Astrocyte of the cerebellum (primary cell): ENCODE data around the gene GET3.

Experiments
- DNase-seq: peaks from one replicate; pipeline ENCODE4 v3.0.0-alpha.2; 2011; ENCODE audit warnings: low read depth
- H3K4me3 ChIP-seq: 2 replicates; pipeline ENCODE4 v1.5.1; 2011; ENCODE audit warnings: mild to moderate bottlenecking, low read depth, low read length, moderate library complexity
- CTCF ChIP-seq: IDR thresholded peaks from 2 replicates; pipeline ENCODE4 v1.5.1; 2012; ENCODE audit warnings: low read length, low read depth, moderate library complexity, mild to moderate bottlenecking; ENCODE audit errors: missing control alignments
- in situ Hi-C: cut with HindIII; loops from 2 replicates; pipeline ENCODE4 v1.10.0; 2017; ENCODE audit warnings: low sequenced_read_pairs

Gene GET3

GRCh38 chr19:12715929-12716328 is 21.4 kb upstream of the GET3 start:
- no peak overlapping the region for H3K4me3 ChIP-seq
- no peak for TF ChIP-seq CTCF
- in situ Hi-C loops: no loop called here
- no peak for DNase-seq

GRCh38 chr19:12720296-12720695 is 17.0 kb upstream of the GET3 start:
- in situ Hi-C loops: no loop called here
- no peak for DNase-seq
- TF ChIP-seq CTCF: no peak
- H3K4me3 ChIP-seq: peak overlapping the region; percentile 82

GRCh38 chr19:12720851-12721655 is 16.2 kb upstream of the GET3 start:
- in situ Hi-C loops: no loop called here
- DNase-seq: no peak
- TF ChIP-seq CTCF: no peak
- H3K4me3 ChIP-seq: peak overlapping the region; percentile 82

DNA sequence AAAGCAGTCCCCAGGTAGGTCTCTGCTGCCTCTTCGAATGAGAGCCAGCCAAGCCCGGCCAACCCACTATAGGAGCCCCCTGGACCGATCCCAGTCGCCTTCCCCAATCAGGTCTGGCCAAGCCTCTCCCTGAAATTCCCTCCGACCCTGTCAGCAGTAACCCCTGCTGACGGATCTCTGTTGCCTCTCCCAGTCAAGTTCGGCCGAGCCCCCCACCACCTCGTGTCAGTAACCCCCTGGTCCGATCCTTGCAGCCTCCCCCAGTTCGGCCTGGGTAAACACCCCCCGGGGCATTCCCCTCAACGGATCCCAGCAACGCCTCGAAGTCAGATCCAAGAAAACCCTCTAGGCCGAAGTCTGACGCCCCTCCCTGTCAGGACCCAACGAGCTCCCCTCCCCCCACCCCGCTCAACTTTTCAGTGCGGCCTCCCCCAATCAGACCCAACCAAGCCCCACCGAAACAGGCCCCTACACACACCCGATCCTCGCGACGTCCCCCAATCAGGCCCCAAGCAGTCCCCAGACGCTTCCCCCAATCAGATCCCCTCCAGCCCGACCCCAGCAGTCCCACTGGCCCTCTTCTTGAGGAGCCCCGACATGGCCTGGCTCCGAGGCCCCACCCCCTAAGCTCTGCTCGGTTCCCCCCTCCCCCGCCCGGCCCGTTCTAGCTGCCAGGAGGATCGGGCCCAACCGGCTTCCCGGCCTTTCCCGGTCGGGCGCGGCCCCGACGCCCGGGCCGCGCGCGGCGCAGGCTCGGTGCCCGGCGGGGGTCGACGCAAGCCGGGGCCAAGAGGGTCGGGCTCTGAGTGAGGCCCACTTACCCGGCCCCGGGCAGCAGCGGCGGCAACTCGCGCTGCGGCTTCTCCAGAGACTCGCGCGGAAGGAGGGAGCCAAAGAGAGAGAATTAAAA is 15.4 kb upstream of the GET3 start:
- no peak for DNase-seq
- TF ChIP-seq CTCF: no peak
- peak overlapping the region; percentile 82 for H3K4me3 ChIP-seq
- in situ Hi-C loops: no loop called here

DNA sequence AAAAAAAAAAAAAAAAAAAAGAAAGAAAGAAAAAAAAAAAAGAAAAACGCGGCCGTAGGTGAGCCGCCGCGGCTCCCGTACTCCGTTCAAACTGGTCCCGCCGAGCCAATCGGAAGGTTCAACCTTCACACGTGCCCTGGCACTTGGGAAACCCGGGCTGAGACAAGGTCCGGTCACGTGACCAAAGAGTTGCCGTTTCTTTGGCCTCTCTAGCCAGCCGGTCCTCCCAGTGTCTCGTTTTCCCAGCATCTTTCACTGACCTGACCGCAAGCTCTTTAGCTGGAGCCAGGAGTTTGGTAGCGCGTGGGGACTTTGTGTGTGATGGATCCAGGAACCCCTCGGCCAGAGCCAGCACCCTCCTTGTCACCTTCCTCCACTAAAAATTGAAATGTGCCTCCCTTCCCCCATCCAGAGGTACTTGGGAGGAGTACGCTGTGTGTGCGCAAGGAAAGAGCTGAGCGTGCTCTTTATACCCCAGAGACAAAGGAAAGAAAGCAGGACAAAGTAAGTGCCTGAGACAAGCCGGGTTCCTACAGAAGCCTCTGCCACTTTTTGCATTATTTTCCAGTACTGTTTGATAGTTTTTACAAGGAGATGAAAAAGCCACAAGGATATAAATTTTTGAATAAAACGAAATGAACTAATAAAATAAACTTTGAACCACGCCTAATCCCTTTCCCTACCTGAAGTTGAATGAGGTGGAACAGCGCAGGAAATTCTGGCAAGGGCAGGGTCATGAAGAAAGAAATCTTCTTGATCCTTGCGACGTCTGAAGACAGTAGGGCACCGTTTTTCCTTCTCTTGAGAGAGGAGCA is 14.5 kb upstream of the GET3 start:
- peak; percentile 99 for DNase-seq
- TF ChIP-seq CTCF: no peak
- in situ Hi-C loops: no loop called here
- peak overlapping the region; percentile 82 for H3K4me3 ChIP-seq

DNA sequence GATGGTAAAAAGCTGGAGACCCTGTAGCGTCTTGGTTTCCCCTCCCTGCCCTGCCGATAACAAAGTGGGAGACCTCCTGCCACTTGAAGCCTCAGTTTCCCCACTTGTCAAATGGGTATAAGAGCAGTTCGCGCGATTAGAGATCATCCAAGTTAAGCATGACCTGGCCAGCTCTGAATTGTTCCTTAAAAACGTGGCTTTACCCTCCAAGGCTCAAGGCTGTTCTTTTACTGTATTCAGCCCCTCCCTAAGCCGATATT is 14.0 kb upstream of the GET3 start:
- no peak for TF ChIP-seq CTCF
- peak overlapping the region; percentile 82 for H3K4me3 ChIP-seq
- in situ Hi-C loops: no loop called here
- no peak for DNase-seq
